Osteoblast (primary cell): ENCODE measurements around the gene ACY1. TPM values are rescaled to one million over a fixed set of nuclear protein-coding genes. Genes with fewer than 3 reads are reported as not detected.
A peak's percentile ranks its signal among the peaks of the same experiment; 100 is the strongest.

ENCODE experiments used
- DNase-seq: peaks from one replicate; pipeline ENCODE4 v3.0.0; 2011; ENCODE audit warnings: low spot score, mixed read lengths; ENCODE audit not compliant: insufficient read length; ENCODE audit errors: missing footprints
- H2AFZ ChIP-seq: 2 replicates; pipeline ENCODE4 v1.6.0; 2011; ENCODE audit warnings: mild to moderate bottlenecking, low read length
- H3K27ac ChIP-seq: 2 replicates; pipeline ENCODE4 v1.5.1; 2011; ENCODE audit warnings: mild to moderate bottlenecking, low read depth, low read length, moderate library complexity
- H3K27me3 ChIP-seq: 2 replicates; pipeline ENCODE4 v1.6.0; 2012; ENCODE audit warnings: mild to moderate bottlenecking, control low read depth, inconsistent platforms, low read length, moderate library complexity; ENCODE audit not compliant: insufficient read depth
- H3K36me3 ChIP-seq: 2 replicates; pipeline ENCODE4 v1.5.1; 2011; ENCODE audit warnings: mild to moderate bottlenecking, low read length, control low read depth, moderate library complexity; ENCODE audit not compliant: insufficient read depth
- H3K4me1 ChIP-seq: 2 replicates; pipeline ENCODE4 v1.5.1; 2011; ENCODE audit warnings: mild to moderate bottlenecking, low read length, control low read depth, moderate library complexity; ENCODE audit not compliant: insufficient read depth
- H3K4me2 ChIP-seq: 2 replicates; pipeline ENCODE4 v1.6.0; 2011; ENCODE audit warnings: mild to moderate bottlenecking, low read length; ENCODE audit not compliant: insufficient read depth
- H3K4me3 ChIP-seq: fragments of 200-600 bp; sonication (generic); 3 replicates; pipeline ENCODE4 v1.5.1; 2012; ENCODE audit warnings: mild to moderate bottlenecking, low read length, inconsistent platforms; ENCODE audit not compliant: insufficient read depth
- H3K79me2 ChIP-seq: 2 replicates; pipeline ENCODE4 v1.6.0; 2012; ENCODE audit warnings: mild to moderate bottlenecking, low read length, control low read depth, inconsistent platforms; ENCODE audit not compliant: insufficient read depth
- H3K9me3 ChIP-seq: 2 replicates; pipeline ENCODE4 v1.5.1; 2011; ENCODE audit warnings: low read depth, low read length, control low read depth
- H4K20me1 ChIP-seq: 2 replicates; pipeline ENCODE4 v1.6.0; 2012; ENCODE audit warnings: mild to moderate bottlenecking, low read length, control low read depth; ENCODE audit not compliant: insufficient read depth
- total RNA-seq: library from RNA; depleted of rRNA; stranded (reverse); fragments of >200 nt; gene quantifications from 2 replicates; pipeline ENCODE4 v1.2.3, GENCODE V29; 2012
- TF ChIP-seq, protein P1 (sequence below): IDR thresholded peaks from 2 replicates; pipeline ENCODE4 v1.5.1; 2011; ENCODE audit warnings: mild to moderate bottlenecking, low read depth, low read length, moderate library complexity; ENCODE audit errors: extremely low read depth

ACY1 gene
- total RNA-seq, 1 donor: 37.6 TPM

DNA sequence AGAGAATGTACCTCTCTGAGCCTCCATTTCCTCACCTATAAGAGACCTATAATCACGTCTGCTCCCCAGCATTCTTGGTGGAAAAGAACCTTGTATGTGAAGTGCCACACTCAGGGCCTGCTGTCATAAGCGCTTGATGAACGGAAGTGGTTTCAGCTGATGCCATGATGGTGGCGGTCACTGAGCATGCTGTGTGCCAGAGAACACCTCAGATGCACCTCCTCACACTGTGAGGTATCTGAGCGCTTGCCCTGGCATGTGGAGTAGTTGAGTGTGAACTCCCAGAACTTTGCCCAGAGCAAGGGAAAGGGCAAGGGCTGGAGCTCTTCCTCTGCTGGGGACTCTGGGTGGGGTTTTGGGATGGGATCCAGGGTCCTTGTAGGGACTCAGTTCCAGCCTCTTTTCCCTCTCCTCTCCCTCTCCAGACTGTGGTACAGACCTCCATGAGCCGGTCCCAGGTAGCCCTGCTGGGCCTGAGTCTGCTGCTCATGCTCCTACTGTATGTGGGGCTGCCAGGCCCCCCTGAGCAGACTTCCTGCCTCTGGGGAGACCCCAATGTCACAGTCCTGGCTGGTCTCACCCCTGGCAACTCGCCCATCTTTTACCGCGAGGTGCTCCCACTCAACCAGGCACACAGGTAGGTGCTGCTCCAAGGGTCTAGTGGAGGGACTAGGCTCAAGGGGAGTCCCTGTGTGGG is 5.7 kb upstream of the ACY1 start:
- DNase-seq: no peak
- H2AFZ ChIP-seq: no peak overlapping the region
- H3K27ac ChIP-seq: no peak overlapping the region
- peaks cover 9% of the 10 kb centered on the region for H4K20me1 ChIP-seq
- H3K4me3 ChIP-seq: no peak overlapping the region
- TF ChIP-seq, protein P1, sequence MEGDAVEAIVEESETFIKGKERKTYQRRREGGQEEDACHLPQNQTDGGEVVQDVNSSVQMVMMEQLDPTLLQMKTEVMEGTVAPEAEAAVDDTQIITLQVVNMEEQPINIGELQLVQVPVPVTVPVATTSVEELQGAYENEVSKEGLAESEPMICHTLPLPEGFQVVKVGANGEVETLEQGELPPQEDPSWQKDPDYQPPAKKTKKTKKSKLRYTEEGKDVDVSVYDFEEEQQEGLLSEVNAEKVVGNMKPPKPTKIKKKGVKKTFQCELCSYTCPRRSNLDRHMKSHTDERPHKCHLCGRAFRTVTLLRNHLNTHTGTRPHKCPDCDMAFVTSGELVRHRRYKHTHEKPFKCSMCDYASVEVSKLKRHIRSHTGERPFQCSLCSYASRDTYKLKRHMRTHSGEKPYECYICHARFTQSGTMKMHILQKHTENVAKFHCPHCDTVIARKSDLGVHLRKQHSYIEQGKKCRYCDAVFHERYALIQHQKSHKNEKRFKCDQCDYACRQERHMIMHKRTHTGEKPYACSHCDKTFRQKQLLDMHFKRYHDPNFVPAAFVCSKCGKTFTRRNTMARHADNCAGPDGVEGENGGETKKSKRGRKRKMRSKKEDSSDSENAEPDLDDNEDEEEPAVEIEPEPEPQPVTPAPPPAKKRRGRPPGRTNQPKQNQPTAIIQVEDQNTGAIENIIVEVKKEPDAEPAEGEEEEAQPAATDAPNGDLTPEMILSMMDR: no peak
- peaks cover 31% of the 10 kb centered on the region for H3K4me1 ChIP-seq
- no peaks in the 10 kb centered on the region for H3K9me3 ChIP-seq
- peaks cover 19% of the 10 kb centered on the region for H3K79me2 ChIP-seq
- no peak overlapping the region for H3K4me2 ChIP-seq
- no peaks in the 10 kb centered on the region for H3K27me3 ChIP-seq
- no peaks in the 10 kb centered on the region for H3K36me3 ChIP-seq

DNA sequence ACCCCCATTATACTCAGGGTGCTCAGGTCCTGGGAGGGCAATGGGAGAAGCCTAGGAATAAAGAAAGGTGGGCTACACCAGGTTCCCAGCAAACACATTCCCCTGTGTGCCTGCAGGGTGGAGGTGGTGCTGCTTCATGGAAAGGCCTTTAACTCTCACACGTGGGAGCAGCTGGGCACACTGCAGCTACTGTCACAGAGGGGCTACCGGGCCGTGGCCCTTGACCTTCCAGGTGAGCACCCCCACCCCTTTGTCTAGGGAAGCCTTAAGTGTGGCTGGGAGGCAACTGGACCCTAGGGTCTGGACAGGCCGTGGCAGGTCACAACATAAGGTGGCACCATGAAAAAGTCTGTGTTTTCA is 5.2 kb upstream of the ACY1 start:
- no peaks in the 10 kb centered on the region for H3K36me3 ChIP-seq
- H3K27me3 ChIP-seq: no peaks in the 10 kb centered on the region
- no peak overlapping the region for H3K4me2 ChIP-seq
- no peak overlapping the region for H3K27ac ChIP-seq
- no peak overlapping the region for H2AFZ ChIP-seq
- H3K9me3 ChIP-seq: no peaks in the 10 kb centered on the region
- peaks cover 9% of the 10 kb centered on the region for H4K20me1 ChIP-seq
- peaks cover 21% of the 10 kb centered on the region for H3K79me2 ChIP-seq
- no peak for DNase-seq
- peaks cover 34% of the 10 kb centered on the region for H3K4me1 ChIP-seq
- no peak overlapping the region for H3K4me3 ChIP-seq
- TF ChIP-seq, protein P1: no peak

DNA sequence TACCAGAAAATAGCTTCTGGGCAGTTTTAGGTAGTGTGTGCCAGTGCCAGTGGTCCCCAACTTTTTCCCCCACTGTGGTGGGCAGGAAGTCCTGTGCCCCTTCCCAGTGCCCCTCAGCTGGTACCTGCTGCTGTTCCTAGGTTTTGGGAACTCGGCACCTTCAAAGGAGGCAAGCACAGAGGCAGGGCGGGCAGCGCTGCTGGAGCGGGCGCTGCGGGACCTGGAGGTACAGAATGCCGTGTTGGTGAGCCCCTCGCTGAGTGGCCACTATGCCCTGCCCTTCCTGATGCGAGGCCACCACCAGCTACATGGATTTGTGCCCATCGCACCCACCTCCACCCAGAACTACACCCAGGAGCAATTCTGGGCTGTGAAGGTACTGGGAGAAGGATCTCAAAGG is 3.1 kb upstream of the ACY1 start:
- Histone ChIP-seq H3K9me3 (no peaks in the 10 kb centered on the region), H3K4me1 (peaks cover 28% of the 10 kb centered on the region), H2AFZ (no peak overlapping the region), H3K27ac (no peak overlapping the region), H3K79me2 (peaks cover 24% of the 10 kb centered on the region), H3K4me2 (no peak overlapping the region), H3K27me3 (no peaks in the 10 kb centered on the region), H3K36me3 (no peaks in the 10 kb centered on the region), H3K4me3 (no peak overlapping the region), H4K20me1 (peaks cover 9% of the 10 kb centered on the region)
- no peak for DNase-seq
- TF ChIP-seq, protein P1: no peak

DNA sequence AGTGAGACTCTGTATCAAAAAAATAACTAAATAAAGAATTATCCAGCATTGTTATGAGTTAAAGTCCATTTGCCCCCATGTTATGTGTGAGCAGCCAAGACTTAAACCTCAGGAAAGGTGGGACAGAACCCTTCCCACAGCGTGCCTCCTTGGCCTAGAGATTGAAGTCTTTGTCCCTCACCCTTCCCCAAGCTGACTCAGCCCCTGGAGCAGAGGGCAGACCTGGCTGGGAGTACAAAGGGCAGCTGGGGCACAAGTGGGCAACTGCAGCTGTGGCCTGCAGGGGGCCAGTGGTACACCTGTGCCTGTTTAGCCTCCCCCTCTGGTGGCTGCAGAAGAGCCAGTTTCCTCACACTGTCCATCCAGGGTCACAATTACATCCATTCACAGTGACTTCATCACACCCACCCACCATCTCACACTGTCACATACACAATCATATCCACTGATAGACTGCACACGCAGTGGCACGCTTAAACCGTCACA is 940 bp upstream of the ACY1 start:
- Histone ChIP-seq H3K4me3 (peak overlapping the region; percentile 74), H3K4me1 (peaks cover 22% of the 10 kb centered on the region), H3K9me3 (no peaks in the 10 kb centered on the region), H3K36me3 (no peaks in the 10 kb centered on the region), H2AFZ (peak overlapping the region; percentile 95), H3K27me3 (no peaks in the 10 kb centered on the region), H4K20me1 (peaks cover 6% of the 10 kb centered on the region), H3K79me2 (peaks cover 24% of the 10 kb centered on the region), H3K4me2 (peak overlapping the region; percentile 99), H3K27ac (peak overlapping the region; percentile 85)
- peak; percentile 93 for DNase-seq
- TF ChIP-seq, protein P1: peak; percentile 57
